AG09319 (cell line): ENCODE results near the gene CORO2A.

Source experiments
- DNase-seq: peaks from one replicate; pipeline ENCODE4 v3.0.0-alpha.2; 2010; ENCODE audit warnings: low read depth; ENCODE audit errors: extremely low read depth
- TF ChIP-seq, protein P1 (sequence below): IDR thresholded peaks from 2 replicates; pipeline ENCODE4 v1.5.1; 2011; ENCODE audit warnings: low read depth, mild to moderate bottlenecking, inconsistent platforms, low read length, moderate library complexity

The CORO2A gene

DNA sequence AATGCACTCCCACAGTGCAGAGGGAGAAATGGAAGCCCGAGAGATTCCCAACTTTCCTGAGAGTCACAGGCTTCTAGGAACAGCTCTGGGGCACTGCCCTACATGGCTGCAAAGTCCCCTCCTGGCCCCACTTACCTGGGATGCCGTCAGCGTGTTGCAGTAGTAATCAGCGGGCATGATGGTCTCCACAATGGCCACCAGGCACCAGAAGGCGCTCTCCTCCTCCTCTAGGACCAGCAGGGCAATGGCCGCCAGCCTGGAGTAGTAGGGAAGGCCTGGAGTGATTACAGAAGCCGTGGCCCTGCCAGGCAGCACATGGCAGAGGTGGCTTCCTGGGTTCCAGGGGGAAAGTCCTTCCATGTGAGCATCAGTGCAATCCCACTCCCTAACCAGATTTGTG lies 10.7 kb upstream of the CORO2A start:
- TF ChIP-seq, protein P1, sequence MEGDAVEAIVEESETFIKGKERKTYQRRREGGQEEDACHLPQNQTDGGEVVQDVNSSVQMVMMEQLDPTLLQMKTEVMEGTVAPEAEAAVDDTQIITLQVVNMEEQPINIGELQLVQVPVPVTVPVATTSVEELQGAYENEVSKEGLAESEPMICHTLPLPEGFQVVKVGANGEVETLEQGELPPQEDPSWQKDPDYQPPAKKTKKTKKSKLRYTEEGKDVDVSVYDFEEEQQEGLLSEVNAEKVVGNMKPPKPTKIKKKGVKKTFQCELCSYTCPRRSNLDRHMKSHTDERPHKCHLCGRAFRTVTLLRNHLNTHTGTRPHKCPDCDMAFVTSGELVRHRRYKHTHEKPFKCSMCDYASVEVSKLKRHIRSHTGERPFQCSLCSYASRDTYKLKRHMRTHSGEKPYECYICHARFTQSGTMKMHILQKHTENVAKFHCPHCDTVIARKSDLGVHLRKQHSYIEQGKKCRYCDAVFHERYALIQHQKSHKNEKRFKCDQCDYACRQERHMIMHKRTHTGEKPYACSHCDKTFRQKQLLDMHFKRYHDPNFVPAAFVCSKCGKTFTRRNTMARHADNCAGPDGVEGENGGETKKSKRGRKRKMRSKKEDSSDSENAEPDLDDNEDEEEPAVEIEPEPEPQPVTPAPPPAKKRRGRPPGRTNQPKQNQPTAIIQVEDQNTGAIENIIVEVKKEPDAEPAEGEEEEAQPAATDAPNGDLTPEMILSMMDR: no peak

DNA sequence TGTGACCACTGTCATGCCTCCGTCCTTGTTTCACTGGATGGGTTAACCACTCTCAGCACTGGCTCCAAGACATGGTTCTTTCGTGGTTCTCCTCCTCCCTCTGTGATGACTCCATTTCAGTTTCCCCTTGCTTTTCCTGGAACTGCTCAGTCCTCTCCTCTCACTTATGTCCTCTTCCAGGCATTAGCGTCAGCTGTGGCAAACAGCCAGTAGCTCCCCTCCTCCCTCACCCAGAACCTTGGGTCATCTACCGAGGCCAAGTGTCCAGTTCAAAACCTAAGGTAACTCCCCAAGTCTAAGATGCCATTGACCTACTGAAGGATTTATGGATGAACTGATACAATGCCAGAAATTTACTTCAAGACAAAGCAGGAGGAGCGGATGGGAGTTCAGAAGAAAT lies 9.8 kb upstream of the CORO2A start:
- TF ChIP-seq, protein P1: no peak
- no peak for DNase-seq

More for the DNA sequence above, 10.7 kb upstream of the CORO2A start:
- DNase-seq: no peak

DNA sequence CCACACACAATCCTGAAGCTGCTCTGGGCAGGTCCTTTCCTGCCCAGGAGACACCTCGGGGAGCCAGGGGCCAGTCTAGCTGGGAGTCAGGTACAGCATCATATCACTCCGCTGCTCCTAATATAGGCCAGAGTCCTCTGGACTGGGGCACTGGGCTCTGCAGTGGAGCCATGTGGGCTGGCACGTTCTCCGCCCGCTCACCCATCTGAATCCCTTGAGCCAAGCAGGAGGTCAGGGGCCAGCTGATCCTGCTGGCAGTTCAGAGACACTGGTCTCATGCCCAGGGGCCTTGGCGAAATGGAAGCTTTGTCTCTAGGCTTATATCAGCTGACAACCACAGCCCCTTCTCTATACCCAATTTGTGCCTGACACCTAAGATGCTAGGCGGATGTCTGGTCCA lies 9.3 kb upstream of the CORO2A start:
- no peak for DNase-seq
- TF ChIP-seq, protein P1: no peak

DNA sequence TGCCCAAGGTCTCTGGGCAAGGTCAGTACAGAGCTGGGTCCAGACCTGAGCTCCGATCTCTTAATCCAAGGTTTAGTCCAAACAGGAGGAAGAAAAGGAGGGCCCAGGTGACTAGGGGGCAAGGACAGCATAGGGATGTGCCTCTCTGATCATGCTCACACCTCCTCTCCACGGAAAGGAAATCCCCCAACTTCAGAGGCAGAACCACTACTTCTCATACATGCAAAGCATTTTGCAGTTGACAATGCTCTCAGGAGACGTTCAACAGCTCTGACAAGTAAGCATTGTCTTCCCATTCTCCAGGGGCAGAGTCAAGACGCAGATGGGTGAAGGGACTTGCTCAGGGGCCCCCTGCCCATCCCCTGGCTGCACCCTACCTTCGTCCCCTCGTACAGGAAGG lies 8.7 kb upstream of the CORO2A start:
- TF ChIP-seq, protein P1: no peak
- DNase-seq: no peak

DNA sequence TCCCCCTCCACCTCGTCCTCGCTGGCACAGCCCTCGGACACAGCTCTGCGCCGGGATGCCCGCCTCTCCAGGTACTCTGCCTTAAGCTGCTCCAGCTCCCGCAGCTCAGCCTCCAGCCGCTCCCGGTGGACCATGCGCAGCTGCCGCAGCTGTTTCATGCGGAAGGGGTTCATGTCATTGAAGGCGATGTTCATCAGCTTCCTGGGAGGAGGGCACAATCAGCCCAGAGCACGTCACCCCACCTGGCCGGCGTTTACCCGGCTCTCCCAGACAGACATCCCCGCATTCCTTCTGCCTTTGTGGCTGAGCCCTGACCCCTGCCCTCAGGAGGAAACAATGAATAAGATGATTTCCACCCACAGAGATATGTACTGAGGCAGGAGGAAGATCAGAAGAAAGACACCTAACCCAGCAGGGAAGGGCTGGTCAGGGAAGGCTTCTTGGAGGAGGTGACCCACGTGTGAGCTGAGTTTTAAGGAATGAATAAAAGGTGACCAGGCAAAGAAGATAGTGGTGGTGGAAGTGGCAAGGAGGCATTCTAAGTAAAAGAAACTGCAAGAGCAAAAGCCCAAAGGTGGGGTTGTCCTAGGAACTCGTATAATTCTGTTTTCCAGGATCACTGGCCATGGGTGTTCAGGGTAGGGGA lies 7.1 kb upstream of the CORO2A start:
- no peak for DNase-seq
- TF ChIP-seq, protein P1: no peak

DNA sequence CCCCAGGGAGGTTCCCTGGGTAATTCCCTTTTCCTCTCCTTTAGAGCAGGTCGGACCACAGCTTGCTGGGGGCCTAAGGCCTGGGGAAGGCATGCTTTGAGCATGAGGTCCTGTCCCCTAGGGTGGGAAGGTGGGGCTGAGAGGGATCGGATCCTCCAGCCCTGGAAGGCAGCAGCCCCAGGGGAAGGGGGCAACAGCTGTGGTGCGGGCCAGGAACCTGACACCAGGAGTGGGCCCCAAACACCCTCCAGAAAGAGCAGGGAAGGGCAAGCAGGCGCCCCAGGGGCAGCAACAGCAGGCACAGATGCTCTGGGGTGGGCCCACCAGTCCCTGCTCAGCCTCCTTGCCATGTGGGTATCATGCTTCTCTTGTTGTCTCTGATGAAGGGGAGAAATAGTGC lies 3.2 kb upstream of the CORO2A start:
- TF ChIP-seq, protein P1: no peak
- DNase-seq: no peak

DNA sequence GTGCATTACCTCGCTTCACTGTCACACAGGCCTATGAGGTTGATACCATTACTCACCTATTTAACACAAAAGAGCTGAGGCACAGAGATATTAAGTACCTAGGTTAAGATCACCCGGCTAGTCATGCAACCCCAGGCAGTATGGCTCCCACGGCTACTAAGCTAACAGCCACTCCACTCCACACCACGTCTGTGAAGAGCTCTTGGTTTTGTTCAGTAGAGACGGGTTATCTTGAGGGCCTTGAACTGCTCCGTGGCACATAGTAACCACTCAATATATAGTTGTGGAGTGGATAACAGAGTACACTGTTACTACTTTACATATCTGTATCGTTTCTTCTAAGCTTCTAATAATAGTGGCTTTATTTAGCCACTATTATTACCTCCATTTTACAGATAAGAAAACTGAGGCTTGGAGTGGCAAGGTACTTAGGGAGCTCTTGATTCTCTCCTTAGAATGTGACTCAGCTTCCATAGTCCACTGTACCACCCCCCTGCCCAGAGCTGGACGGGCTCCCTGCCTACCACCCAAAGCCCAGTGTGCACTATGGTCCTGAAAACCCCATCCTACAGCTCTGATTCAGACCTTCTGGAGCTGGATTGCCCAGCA lies 1.0 kb upstream of the CORO2A start:
- no peak for DNase-seq
- TF ChIP-seq, protein P1: no peak
